Forelimb muscle (tissue), 1 donor: Measurements from ENCODE around the gene RP2. TPM values are rescaled to one million over a fixed set of nuclear protein-coding genes. Genes with fewer than 3 reads are reported as not detected.

Source experiments
- DNase-seq: peaks from one replicate; pipeline ENCODE4 v3.0.0-alpha.2; 2013; ENCODE audit warnings: low read depth
- polyA plus RNA-seq: library from polyadenylated mRNA; unstranded; fragments of 120-200 nt; gene quantifications from one replicate; pipeline ENCODE4 v1.2.1, GENCODE V29; 2013; ENCODE audit not compliant: insufficient read length

RP2 gene
- 7.3 TPM for polyA plus RNA-seq

DNA sequence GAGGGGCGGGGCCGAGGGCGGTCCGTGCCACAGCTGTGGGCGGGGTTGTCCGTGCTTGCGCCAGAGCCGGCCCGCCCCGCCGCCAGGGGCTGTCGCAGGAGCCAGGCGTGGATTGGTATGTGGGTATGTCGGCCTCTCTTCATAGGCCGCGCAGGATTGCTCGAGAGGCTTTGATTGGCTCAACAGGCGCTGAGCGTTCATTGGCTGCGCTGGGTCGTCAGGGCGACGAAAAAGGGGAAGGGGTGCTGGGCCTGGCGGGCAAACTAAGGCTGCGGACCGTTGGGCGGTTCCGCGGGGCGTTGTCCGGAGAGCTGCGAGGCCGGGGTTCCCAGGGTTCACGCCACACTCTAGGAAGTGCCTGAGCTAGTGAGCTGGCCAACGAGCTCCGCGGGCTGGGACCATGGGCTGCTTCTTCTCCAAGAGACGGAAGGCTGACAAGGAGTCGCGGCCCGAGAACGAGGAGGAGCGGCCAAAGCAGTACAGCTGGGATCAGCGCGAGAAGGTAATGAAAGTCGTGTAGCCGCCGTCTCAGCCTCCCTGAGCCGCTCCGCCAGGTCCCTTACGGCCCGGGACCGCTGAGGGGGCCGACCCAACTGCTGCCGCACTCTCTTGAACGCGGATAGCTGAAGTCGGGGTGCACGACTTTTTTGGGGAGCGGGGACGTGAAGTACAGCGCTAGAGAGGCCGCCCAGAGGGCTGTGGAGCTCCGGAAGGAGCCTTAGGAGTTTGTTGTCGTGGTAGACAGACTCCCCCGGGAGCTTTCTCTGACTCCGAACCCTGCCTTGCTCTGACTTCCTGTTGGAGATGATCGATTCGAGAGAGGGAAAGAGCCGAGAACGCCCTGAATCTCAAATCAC, at the start of gene RP2:
RP2 (plus strand) TSS at position 343 of the 857 bp plus-strand sequence; CDS start at position 401, 58 bp downstream.
- DNase-seq = peak; percentile 71

- DNase-seq = no peak
These were observed 47.9 kb upstream of the RP2 start for GRCh38 chrX:46788902-46789301.

DNA sequence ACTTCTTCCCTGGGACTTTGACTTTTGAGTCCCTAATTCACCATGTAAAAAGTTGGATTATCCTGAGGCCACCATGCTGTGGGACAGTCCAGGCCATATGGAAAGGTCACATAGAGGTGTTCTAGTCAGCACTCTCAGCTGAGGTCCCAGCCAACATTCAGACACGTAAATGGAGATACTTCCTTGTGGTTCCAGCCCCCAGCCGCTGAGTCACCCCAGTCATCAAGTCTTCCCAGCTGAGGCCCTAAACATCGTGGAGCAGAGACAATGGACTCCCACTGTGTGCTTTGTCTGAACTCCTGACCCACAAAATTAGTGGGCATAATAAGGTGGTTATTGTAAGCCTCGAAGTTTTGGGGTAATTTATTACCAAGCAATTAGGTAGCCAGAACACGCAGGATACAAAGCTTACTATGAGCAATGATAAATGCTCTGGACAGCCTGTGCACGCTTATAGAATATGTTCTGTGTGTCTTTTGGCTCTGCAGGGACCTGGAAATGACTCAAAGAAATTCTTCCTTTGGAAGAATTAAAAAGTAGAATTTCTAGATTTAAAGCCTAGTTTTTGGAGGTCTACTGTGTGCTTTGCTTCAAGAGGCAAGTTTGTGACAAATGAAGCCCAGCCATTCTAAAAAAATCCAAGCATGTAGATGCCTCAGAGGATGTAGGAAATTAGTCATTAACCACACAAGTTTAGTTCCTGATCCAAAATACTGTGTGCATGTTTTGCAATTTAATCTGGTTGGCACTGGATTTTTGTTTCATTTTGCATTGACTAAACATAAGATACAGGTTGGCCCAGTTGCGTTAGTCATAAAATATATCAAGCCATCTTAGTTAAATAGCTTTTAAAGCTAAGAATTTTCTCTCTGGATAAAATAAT, 44.7 kb upstream of the RP2 start:
- DNase-seq = no peak

DNA sequence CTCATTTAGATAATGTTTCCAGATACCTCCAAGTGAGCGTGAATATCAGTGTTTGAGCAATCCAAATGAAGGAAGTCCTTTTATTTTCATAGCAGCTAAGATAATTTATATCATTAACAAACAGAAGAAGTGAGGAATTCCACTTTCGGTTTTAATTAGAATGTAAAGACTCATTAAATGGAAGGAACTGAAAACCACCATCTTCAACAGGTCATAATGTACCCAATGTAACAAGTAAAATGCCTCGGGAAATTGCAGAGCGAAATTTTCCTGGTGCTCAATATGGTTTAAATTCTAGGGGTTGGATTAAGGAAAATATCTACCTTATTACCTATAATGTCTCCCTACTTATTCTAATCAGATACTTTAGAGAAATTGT, 44.0 kb upstream of the RP2 start:
- DNase-seq = no peak

GRCh38 chrX:46793386-46794143, 43.3 kb upstream of the RP2 start:
- DNase-seq = no peak

GRCh38 chrX:46796574-46797191, 40.2 kb upstream of the RP2 start:
- DNase-seq = no peak

DNA sequence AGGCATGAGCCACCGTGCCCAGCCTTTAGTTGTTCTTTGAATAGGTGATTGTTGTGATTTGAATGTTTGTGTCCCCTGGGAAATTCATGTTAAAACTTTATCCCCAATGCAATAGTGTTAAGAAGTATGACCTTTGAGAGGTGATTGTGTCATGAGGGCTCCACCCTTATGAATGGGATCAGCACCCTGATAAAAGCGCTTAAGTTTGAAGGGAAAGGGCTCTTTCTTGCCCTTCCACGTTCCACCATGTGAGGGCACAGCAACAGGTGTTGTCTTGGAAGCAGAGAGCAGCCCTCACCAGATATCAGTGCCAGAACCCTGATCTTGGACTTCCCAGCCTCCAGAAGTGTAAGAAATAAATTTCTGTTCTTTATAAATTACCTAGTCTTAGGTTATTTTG, 33.7 kb upstream of the RP2 start:
- DNase-seq = no peak

- DNase-seq = no peak
These were observed 31.6 kb upstream of the RP2 start for GRCh38 chrX:46805270-46805669.

GRCh38 chrX:46811121-46811520, 25.7 kb upstream of the RP2 start:
- no peak for DNase-seq

DNA sequence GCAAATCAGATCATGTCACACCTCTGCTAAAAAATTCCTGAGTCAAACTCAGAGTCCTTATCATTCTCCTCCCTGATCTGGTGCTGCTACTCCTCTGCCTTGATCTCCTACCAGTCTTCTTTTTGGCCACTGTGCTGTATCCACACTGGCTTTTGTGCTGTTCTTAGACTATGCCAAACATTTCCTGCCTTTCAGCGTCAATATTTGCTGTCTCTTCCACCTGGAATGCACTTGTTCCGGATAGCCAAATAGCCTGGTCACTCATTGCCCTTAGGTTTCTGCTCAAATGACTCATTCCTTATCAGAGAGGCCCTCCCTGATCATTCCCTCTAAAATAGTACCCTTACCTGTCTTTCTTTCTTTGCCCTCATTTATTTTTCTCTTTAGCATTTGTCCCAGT, 24.4 kb upstream of the RP2 start:
- DNase-seq = no peak

GRCh38 chrX:46814966-46815365, 21.9 kb upstream of the RP2 start:
- no peak for DNase-seq

DNA sequence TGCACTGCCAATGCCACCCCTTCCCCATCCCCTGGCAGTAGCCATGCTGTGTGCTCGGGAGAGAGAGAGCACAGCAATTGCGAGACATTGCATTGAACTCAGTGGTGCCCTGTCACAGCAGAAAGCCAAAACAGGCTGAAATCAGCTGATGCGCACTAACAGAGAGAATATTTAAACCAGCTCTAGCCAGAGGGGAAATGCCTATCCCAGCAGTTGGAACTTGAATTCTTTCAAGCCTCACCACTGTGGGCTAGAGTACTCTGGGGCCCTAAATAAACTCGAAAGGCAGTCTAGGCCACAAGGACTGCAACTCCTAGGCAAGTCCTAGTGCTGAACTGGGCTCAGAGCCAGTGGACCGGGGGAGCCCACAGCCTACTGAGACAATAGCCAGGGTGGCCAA, 17.7 kb upstream of the RP2 start:
- DNase-seq = no peak

- DNase-seq = no peak
These were observed 16.3 kb upstream of the RP2 start for GRCh38 chrX:46820391-46821100.

- DNase-seq = no peak
These were observed 13.4 kb upstream of the RP2 start for GRCh38 chrX:46823481-46823880.

GRCh38 chrX:46831765-46832327, 5.0 kb upstream of the RP2 start:
- no peak for DNase-seq

GRCh38 chrX:46837558-46838485, 979 bp downstream of the RP2 start:
- no peak for DNase-seq

- DNase-seq = no peak
These were observed 1.6 kb downstream of the RP2 start for GRCh38 chrX:46838486-46838870.

DNA sequence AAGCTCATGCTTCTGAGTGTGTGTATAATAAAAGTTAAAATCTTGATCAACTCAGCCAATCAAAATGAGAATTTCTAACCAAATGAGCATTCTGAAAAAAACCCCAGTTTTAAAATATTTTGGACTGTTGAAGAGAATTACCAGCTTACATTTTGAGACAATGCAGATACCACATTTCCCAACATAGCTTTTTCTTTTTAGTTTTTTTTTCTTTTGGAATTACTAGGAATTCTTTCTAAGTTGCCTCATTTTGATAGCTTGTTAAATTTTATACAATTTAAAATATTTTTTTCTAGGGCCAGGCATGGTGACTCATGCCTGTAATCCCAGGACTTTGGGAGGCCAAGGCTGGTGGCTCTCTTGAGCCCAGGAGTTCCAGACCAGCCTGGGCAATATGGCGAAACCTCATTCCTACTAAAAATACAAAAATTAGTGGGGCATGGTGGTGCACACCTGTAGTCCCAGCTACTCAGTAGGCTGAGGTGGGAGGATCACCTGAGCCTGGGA, 2.2 kb downstream of the RP2 start:
- DNase-seq = no peak

DNA sequence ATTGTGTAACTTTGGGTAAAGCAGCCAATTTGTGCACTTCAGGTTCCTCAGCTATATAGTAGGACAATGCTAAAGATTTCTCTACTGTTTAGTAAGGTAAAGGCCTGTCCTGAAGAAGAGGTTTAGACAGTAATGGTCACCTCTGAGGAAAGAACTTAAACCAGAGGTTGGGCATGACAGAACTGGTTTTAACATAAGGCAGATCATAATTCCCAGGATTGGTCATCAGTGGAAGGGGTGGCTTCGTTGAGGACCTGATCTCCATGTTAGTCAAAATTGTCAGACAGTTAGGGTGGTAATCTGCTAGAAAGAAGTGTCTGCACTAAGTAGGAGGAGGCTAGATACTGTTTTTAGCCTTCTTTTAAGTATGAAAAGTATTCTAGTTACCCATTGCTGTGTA, 4.1 kb downstream of the RP2 start:
- no peak for DNase-seq
